ENCODE data around the gene CARS1.

The CARS1 gene

DNA sequence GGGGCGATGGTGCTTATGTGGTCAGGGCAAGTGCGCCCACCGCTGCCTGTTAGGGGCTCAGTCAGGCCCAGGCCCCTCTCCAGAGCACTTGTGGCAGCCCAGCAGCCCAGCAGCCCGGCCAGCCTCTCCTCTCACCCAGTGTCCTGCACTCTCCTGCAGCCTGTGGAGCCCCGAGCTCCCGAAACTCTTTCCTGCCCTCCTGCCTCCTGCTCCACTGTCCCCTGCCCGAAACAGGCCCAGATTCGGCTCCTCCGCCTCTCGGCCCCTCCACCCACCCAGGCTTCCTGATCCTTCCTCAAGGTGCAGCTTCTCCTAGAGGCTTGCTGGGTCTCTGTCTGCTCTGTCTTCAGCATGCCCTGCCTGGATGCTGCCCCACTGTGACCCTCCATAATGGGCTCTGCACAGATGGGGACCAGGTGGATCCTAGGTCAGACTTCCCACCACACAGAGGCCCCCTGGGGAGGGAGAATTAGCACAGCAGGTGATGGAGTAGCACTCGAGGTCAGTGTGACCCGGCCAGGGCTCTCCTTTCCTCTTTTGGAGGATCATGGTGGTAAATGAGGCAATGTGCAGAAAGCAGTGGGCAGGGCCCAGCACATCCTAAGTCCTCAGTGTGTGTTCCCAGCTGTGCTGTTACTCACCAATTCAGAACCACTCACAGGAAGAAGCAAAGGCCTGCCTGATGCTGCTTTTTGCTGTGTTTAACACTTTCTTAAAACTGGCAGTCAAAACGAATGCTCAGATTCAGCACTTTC, 46.5 kb downstream of the CARS1 start:
- in situ Hi-C loops (cut with MboI; ENCODE audit: low sequenced_read_pairs), result no loop called here

- in situ Hi-C loops (cut with MboI; ENCODE audit: low sequenced_read_pairs), result no loop called here
These were observed 47.2 kb downstream of the CARS1 start for GRCh38 chr11:3010004-3010403.

- in situ Hi-C loops (cut with MboI; ENCODE audit: low sequenced_read_pairs), result no loop called here
These were observed 47.7 kb downstream of the CARS1 start for GRCh38 chr11:3009481-3009880.

- in situ Hi-C loops (cut with MboI; ENCODE audit: low sequenced_read_pairs), result no loop called here
These were observed 48.4 kb downstream of the CARS1 start for GRCh38 chr11:3008746-3009336.

DNA sequence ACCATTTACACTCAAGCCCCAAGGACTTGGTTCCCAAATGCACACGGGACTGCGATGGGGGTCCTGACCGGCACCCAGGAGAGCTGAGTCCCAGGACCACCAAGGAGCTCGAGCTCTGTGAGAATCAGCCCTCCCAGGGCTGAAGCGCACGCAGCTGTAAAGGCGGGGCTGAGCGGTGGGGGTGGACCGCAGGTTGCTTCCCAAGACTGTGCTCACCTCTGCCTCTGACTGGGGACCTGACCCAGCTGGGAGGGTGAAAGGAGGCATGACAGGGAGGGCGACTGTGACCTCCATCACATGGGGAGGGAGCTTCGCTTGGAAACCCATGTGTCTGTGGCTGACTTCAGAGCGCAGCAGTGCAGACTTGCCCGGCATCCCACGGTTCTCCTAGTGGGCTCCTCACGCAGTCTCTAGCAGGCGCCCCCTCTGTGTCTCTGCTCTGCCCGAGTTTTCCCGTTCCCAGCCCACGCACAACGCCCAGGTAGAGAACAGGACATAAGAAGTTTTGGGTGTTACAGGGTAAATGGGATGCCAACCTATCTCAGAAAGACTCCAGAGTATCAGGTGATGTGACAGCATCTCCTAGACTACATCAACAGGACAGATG, 49.7 kb downstream of the CARS1 start:
- in situ Hi-C loops (cut with MboI; ENCODE audit: low sequenced_read_pairs), result no loop called here

GRCh38 chr11:3006505-3007260, 50.5 kb downstream of the CARS1 start:
- in situ Hi-C loops (cut with MboI; ENCODE audit: low sequenced_read_pairs), result no loop called here

DNA sequence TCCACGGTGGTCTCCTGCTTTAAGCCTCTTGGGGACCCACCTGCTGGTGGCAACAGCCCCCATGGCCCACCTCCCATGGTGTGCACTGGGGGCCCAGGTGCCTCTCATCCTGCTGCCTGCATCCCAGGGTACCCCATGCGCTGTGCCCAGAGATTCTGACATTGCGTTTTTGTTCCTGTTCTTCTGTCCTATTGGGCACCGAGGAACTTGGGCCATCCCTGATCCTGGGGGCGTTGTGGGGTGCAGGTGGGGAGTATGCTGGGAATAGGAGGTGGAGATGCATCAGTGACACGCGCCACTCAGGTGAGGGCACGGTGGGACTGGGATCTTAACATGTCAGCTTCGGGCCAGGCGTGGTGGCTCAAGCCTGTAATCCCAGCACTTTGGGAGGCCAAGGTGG, 52.7 kb downstream of the CARS1 start:
- in situ Hi-C loops (cut with MboI; ENCODE audit: low sequenced_read_pairs), result no loop called here

DNA sequence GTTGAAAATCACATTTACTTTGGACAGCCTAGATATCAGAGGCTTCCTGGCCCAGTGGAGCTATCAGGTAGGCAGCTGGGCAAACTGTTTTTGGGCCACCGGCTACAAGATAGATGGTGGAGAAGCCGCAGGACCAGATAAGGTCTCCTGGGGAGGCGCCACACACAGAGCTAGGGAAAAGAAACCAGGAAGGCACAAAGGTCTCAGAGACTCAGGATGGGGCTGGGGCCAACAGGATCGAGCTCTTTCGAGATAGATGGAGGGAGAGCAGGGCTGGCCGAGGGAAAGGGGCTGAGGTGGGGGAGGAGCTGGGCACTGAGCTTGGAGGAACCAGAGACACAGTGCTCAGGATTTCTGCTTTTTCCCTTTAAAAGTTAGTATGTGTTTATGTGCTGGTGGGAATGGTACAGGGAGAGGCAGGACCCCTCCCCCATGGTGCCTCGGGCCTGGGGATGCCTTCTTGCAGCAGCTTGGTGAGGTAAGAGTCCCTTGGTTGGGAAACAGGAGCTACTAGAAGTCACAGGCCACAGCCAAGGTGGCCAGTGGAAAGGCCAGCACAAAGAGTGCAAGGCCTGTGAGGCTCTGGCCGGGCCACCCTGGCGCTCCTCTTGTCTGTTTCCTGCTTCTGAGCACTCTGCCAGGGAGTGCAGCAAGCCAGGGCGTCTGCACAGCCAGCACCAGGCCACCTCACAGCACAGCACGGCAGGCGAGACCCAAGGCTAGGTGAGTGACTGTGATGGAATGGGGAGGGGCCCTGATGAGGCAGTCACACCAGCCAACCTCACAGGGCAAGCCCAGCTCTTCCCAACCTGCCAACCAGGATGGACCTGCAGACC, 53.6 kb downstream of the CARS1 start:
- in situ Hi-C loops (cut with MboI; ENCODE audit: low sequenced_read_pairs), result no loop called here

- in situ Hi-C loops (cut with MboI; ENCODE audit: low sequenced_read_pairs), result no loop called here
These were observed 54.4 kb downstream of the CARS1 start for GRCh38 chr11:3002871-3003270.

DNA sequence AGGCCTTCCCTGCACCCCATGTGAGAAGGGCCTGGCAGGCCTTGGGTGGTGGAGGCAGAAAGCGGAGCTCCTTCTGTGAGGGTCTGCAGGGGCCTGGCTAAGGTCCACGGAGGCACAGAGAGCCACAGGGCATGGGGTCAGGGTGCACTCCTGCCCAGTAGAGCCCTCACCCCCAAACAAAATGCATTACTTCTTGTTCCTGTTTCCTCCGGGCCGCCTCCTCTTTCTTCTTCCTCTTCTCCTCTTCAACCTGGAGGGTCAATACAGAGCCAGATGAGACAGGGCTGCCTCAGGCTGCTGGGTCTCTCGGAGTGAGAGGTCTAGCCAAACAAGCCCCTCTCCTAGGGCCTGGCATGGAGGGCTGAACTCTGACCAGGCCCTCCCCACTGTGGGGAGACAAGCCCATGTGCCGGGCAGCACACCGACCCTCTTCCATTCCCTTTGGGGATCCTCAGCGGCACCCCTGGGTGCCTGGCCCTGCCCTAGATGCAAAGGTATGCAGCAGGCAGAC, 54.8 kb downstream of the CARS1 start:
- in situ Hi-C loops (cut with MboI; ENCODE audit: low sequenced_read_pairs), result no loop called here

DNA sequence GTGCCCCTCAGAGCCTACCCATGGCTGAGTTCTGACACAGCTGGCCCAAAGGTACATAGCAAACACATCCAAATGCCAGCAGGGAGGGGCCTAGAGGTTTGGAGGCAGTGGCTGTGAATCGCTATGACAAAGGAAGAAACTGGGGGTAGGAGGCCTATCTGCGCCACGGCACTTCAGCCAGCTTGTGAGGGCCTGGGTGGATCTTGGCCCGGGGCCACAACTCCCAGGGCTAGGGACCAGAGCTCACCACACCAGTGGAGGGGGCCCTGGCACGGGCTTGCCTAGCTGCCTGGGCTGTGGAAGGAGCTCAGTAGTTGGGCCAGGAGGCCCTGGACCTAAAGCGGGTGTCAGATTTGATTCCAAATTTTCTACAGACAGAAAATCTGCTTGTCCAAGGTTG, 55.7 kb downstream of the CARS1 start:
- in situ Hi-C loops (cut with MboI; ENCODE audit: low sequenced_read_pairs), result no loop called here

- in situ Hi-C loops (cut with MboI; ENCODE audit: low sequenced_read_pairs), result no loop called here
These were observed 56.9 kb downstream of the CARS1 start for GRCh38 chr11:3000032-3000961.

- in situ Hi-C loops (cut with MboI; ENCODE audit: low sequenced_read_pairs), result no loop called here
These were observed 57.7 kb downstream of the CARS1 start for GRCh38 chr11:2999464-2999998.

DNA sequence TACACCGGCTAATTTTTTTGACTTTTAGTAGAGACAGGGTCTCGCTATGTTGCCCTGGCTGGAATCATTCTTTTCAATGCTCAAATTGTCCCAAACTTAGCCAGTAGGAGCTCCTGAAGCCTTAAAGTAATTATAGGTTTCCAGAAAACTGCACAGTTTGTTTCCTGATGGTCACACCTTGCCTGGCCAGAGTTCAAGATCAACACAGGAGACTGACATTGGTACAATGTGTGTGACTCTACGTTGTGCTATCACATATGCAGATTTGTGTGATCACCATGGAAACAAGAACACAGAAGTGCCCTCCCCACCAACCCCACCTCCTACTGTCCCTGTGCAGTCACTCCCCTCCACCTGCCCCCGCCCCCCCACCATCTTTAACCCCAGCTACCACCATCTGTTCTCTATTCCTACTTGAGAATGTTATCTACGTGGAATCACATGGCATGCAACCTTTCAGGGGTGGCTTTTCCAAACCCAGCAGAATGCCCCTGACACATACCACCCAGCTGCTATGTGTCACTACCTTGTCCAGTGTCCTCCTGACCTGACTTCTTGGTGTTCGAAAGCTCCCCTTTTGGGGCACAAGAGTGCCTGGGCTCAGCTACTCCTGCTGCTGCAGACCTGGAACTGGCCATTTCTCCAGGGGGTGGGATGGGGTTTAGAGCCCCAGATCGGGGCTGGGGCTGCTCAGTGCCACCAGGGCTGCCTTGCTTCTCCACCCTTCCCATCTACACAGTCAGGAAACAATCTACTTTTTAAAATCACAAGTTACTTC, 59.0 kb downstream of the CARS1 start:
- in situ Hi-C loops (cut with MboI; ENCODE audit: low sequenced_read_pairs), result no loop called here

GRCh38 chr11:2997406-2997805, 59.8 kb downstream of the CARS1 start:
- in situ Hi-C loops (cut with MboI; ENCODE audit: low sequenced_read_pairs), result no loop called here

- in situ Hi-C loops (cut with MboI; ENCODE audit: low sequenced_read_pairs), result no loop called here
These were observed 60.2 kb downstream of the CARS1 start for GRCh38 chr11:2996976-2997375.

DNA sequence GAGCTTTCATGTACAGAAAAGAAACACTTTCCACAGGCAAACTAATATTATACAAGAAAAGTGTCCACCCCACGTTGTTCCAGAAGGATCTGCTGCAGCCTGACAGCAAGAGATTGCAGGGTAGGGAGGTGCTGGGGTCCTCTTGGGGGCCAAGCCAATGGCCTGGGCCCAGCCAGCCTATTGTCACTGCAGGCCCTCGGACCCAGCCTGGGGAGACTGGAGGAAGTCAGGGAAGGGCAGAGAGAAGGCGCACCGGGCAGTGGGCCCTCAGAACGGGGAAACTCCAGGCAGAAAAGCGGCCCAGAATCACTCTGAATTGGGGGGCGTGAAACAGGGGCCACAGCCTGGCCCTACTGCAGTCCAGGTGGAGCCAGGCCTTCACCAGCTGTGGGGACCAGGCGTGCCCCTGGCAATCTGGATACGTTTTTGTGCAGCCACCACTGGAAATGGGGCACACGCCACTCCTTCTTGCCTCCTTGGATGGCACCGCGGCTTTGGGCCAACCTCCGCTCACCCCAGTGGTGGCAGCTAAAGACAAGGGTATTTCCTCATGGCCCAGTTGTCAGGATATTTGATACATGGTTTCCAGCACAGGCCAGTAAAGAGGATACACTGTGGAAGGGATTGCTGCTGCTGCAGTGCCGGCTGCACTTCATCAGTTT, 61.2 kb downstream of the CARS1 start:
- in situ Hi-C loops (cut with MboI; ENCODE audit: low sequenced_read_pairs), result no loop called here

DNA sequence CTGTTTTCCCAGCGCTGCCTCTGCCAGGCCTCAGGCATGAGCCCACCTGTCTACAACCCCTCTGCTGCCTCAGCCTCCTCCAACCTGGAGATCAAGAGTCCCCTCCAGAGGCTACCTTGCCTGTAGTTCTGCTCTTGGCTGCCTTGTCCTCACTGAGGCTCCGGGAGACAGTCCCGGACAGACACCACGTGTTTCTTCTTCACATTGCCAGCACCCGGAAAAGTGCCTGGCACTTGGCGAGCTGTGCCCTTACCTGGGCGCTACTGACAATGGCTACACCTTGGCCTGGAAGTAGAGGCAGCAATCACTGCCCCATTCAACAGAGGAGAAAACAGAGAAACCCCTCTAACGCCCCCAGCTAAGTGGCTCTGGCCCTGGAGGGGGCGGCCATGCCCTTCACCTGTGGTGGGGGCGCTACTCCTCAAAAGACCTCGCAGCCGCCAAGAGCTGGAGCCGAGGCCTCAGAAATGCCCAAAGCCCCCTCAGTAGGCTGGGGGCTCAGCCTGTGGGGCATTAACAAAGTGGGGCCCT, 62.1 kb downstream of the CARS1 start:
- in situ Hi-C loops (cut with MboI; ENCODE audit: low sequenced_read_pairs), result no loop called here

Measured in HL-60/S4 treated with phorbol 12-myristate 13-acetate at 8.2 ng/mL for 4 days and 3 days (cell line).